Glomerular visceral epithelial cell (primary cell): ENCODE measurements around the gene HDAC1.
"Not testable (repeated sequence)": the region's sequence is repeated elsewhere in the genome, so short reads cannot be mapped to it uniquely, and the experiment has no call there.

ENCODE experiments used
- DNase-seq: peaks from one replicate; pipeline ENCODE4 v3.0.0-alpha.2; 2016; ENCODE audit errors: extremely low spot score

The HDAC1 gene

DNA sequence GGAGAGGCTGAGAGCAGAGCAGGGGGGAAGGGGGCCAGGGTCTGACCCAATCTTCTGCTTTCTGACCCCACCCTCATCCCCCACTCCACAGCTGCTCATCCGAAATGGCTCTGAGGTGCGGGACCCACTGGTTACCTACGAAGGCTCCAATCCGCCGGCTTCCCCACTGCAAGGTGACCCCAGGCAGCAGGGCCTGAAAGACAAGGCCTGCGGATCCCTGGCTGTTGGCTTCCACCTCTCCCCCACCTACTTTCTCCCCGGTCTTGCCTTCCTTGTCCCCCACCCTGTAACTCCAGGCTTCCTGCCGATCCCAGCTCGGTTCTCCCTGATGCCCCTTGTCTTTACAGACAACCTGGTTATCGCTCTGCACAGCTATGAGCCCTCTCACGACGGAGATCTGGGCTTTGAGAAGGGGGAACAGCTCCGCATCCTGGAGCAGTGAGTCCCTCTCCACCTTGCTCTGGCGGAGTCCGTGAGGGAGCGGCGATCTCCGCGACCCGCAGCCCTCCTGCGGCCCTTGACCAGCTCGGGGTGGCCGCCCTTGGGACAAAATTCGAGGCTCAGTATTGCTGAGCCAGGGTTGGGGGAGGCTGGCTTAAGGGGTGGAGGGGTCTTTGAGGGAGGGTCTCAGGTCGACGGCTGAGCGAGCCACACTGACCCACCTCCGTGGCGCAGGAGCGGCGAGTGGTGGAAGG is 17.1 kb upstream of the HDAC1 start:
- DNase-seq: no peak

DNA sequence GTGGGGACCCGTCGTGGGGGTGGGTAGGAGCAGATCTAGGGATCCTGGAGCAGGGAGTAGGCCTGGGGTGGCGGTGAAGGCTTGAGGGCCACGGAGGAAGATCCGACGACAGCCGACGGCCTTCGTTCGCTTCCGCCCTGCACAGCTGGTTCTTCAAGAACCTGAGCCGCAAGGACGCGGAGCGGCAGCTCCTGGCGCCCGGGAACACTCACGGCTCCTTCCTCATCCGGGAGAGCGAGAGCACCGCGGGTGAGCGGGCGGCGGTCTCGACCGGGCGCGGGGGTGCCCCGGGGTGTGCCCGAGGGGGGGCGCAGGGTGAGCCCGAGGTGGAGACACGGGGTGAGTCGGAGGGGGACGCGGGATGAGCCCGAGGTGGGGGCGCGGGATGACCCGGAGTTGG is 16.5 kb upstream of the HDAC1 start:
- no peak for DNase-seq

DNA sequence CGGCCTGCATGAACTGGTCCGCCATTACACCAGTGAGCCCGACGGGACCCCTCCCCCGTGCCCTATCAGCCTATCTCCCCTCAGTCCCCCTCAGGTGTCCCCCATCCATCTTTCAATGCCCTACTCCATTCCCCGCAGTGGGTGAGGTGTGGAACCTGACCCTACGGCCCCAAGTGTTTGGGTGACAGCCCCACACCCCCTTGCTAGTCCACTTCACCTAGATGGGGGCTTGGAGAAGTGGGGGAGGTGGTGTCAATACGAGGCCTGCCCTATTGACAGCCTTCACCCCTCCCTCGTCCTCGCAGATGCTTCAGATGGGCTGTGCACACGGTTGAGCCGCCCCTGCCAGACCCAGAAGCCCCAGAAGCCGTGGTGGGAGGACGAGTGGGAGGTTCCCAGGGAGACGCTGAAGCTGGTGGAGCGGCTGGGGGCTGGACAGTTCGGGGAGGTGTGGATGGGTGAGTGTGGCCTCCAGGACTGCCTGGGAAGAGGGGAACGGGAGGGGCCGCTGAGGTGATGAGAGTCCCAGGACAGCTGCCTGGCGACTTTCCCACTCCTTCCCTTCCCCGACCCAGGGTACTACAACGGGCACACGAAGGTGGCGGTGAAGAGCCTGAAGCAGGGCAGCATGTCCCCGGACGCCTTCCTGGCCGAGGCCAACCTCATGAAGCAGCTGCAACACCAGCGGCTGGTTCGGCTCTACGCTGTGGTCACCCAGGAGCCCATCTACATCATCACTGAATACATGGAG is 15.7 kb upstream of the HDAC1 start:
- no peak for DNase-seq

GRCh38 chr1:32284777-32285176 is 7.1 kb upstream of the HDAC1 start:
- DNase-seq: not testable (repeated sequence)

DNA sequence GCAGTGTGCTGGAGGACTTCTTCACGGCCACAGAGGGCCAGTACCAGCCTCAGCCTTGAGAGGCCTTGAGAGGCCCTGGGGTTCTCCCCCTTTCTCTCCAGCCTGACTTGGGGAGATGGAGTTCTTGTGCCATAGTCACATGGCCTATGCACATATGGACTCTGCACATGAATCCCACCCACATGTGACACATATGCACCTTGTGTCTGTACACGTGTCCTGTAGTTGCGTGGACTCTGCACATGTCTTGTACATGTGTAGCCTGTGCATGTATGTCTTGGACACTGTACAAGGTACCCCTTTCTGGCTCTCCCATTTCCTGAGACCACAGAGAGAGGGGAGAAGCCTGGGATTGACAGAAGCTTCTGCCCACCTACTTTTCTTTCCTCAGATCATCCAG is 6.2 kb upstream of the HDAC1 start:
- no peak for DNase-seq

DNA sequence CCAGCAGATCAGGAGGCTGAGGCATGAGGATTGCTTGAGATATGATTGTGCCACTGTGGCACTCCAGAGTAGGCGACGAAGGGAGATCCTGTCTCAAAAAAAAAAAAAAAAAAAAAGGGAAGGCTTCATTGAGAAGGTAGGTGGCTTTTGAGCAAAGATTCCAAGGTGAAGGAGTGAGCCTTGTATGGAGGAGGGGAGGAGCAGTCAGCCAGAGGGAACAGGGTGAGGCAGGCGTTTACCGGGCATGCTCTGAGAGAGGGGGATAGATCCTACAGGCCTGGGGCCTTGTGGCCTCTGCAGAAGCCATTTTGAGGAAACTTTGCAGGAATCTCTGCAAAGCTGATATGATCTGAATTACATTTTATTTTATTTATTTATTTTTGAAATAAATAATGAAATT is 5.1 kb upstream of the HDAC1 start:
- no peak for DNase-seq

DNA sequence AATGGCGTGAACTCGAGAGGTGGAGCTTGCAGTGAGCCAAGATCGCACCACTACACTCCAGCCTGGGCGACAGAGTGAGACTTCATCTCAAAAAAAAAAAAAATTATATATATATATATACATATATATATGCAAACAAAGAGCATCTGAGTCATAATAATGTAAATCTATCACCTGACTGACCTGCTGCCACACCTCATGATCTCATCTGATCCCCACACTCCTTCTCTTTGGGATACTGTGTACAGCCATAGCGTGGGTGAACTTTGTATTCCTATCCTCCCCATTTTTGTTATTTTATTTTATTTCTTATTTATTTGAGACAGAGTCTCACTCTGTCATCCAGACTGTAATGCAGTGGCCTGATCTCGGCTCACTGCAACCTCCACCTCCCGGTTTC is 2.6 kb upstream of the HDAC1 start:
- DNase-seq: no peak

- peak; percentile 64 for DNase-seq
These were observed 657 bp upstream of the HDAC1 start for GRCh38 chr1:32291145-32291707.

DNA sequence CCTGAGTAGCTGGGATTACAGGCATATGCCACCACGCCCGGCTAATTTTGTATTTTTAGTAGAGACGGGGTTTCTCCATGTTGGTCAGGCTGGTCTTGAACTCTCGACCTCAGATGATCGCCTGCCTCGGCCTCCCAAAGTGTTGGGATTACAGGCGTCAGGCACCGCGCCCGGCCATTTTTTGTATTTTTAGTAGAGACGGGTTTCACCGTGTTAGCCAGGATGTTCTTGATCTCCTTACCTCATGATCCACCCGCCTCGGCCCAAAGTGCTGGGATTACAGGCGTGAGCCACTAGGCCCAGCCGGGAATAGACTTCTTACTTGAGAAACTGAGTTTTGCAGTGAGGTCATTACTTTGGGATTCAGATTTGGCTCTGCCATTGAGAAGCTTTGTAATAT is 6.3 kb downstream of the HDAC1 start:
- DNase-seq: not testable (repeated sequence)

GRCh38 chr1:32299327-32299726 is 7.4 kb downstream of the HDAC1 start:
- no peak for DNase-seq

DNA sequence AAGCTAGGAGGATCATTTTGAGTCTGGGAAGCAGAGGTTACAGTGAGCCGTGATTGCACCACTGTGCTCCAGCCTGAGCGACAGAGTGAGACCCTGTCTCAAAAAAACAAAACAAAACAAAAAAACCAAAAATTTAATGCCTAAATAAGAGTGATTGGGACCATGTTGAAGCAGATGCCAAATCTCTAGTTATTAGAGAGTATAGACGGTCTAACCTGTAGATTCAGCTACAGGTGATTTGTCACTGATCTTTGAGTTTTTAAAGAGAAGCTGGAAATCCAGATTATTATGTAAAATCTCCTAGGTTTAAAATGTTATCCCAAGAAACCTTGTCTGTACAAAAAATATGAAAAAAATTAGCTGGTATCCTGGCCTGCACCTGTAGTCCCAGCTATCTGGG is 11.5 kb downstream of the HDAC1 start:
- no peak for DNase-seq

DNA sequence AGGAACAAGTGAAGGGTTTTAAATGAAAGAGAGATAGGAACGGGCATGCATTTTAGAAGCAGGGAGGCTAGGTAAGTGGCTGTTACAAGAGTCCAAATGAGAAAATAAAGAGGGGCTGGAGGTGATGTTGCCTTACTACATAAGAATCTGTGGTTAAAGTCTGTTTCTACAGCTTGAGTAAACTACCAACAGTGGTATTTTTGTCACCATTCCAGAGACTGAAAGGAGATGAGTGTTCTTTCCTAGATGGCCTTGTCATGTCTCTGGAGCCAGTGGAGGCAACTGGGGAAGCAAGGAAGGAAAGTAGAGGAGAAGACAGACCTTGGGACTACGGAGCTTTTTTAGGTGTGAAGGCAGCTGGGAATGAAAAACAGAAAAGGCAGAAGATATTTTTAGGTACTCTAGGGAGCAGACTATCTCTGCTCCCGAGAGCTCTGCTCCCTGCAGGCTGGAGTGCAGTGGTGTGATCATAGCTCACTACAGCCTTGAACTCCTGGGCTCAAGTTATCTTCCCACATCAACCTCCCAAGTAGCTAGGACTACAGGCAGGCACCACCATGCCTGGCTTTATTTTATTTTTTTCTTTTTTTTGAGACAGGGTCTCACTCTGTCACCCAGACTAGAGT is 12.2 kb downstream of the HDAC1 start:
- DNase-seq: no peak

- DNase-seq: no peak
These were observed 13.4 kb downstream of the HDAC1 start for GRCh38 chr1:32305310-32305709.

DNA sequence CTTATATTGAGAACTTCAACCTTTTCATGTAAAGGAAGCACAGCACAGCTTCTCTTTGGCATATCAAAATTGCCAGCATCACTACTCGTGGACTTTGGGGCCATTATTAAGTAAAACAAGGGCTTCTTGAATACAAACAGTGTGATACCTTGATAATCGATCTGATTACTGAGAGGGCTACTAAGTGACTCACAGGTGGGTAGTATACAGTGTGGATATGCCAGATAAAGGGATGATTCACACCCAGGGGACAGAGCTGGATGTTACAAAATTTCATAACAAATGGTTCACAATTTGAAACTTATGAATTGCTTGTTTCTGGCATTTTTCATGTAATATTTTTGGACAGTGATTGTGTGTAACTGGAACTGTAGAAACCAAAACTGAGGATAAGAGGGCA is 15.4 kb downstream of the HDAC1 start:
- DNase-seq: no peak

DNA sequence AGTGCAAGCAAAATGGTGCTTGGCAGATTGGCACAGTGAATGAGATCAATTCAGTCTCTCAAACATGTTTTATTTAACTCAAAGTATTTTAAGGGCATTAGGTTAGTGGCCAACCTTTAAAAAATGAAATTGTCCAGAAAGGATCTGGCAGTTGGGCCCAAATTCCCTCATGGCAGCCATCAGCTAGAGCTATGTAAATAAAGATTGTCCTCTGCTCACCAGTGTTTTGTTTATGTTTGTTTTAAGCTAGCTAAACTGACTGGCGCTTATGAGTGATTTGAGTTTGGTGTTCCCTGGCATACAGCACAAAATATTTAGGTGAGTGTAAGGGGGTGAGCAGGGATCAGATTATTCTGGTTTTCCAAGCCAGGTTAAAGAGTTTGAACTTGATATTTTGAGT is 18.1 kb downstream of the HDAC1 start:
- no peak for DNase-seq

DNA sequence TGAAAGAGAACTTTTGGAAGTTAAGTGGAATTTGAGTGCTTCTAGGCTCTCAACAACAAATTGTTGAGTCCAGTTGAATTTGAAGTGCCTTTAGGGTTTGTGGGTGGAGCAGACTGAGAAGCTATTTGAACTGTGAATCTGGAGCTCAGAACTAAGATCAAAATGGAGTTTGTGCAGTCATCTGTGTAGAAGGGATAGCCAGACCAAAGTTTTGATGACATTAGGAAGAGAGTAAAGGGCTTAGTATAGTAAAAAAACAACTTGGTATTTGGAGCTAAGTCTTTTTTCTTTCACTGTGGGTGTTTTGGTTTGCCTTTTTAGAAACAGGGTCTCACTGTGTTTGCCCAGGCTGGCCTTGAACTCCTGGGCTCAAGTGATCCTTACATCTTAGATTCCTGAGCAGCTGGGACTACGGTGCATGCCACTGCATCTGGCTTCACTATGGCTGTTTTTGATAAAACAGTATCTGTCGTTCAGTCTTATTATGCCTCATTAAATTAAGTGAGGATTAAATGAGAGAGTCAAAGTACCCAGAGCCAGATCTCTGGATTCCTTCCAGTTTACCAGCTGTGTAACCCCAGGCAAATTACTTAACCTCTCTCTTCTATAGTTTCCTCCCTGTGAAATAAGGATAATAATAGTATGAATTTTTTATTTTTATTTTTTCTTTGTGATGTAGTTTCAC is 20.0 kb downstream of the HDAC1 start:
- DNase-seq: no peak

GRCh38 chr1:32316903-32317277 is 25.0 kb downstream of the HDAC1 start:
- no peak for DNase-seq

- no peak for DNase-seq
These were observed 26.4 kb downstream of the HDAC1 start for GRCh38 chr1:32318127-32318869.

GRCh38 chr1:32321712-32322291 is 29.9 kb downstream of the HDAC1 start:
- DNase-seq: no peak

GRCh38 chr1:32327204-32327603 is 35.3 kb downstream of the HDAC1 start:
- DNase-seq: no peak

DNA sequence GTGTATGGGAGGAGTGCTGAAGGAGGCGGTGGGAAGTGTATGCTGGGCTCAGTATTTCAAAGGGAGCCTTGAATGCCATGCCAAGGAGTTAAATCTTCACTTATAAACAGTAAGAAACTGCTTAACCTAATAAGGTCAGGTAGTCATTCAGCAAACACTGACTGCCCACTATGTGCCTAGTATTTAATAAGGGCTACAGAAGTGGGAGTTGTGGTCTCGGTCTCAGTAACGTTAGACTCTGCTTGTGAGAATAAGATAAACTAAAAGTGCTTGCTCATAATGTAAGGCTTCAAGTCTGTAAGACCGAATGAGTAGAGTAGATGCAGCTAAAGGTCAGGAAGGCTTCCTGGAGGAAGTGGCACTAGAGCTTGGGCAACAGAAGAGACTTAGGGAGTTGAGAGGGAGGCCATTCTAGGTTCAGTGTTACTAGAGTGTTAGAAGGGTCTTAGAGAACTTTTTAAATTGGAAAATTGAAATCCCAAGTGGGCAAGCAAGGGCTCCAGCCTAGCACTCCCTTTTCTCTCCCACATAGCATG is 38.1 kb downstream of the HDAC1 start:
- no peak for DNase-seq
